AG09309 (cell line): Measurements from ENCODE around the gene KCNIP1.

Source experiments
- DNase-seq: peaks from one replicate; pipeline ENCODE4 v3.0.0-alpha.2; 2010; ENCODE audit warnings: low read depth
- H3K4me3 ChIP-seq: 2 replicates; pipeline ENCODE4 v1.5.1; 2011; ENCODE audit warnings: mild to moderate bottlenecking, low read depth, low read length, moderate library complexity; ENCODE audit not compliant: control insufficient read depth
- TF ChIP-seq, protein P1 (sequence below): IDR thresholded peaks from 2 replicates; pipeline ENCODE4 v1.5.1; 2011; ENCODE audit warnings: mild to moderate bottlenecking, low read depth, low read length, inconsistent platforms; ENCODE audit not compliant: insufficient read depth, control insufficient read depth; ENCODE audit errors: missing control alignments

KCNIP1 gene

GRCh38 chr5:170591054-170591453 lies 87.2 kb downstream of the KCNIP1 start:
- no peak for DNase-seq
- H3K4me3 ChIP-seq, result no peak overlapping the region
- TF ChIP-seq, protein P1, sequence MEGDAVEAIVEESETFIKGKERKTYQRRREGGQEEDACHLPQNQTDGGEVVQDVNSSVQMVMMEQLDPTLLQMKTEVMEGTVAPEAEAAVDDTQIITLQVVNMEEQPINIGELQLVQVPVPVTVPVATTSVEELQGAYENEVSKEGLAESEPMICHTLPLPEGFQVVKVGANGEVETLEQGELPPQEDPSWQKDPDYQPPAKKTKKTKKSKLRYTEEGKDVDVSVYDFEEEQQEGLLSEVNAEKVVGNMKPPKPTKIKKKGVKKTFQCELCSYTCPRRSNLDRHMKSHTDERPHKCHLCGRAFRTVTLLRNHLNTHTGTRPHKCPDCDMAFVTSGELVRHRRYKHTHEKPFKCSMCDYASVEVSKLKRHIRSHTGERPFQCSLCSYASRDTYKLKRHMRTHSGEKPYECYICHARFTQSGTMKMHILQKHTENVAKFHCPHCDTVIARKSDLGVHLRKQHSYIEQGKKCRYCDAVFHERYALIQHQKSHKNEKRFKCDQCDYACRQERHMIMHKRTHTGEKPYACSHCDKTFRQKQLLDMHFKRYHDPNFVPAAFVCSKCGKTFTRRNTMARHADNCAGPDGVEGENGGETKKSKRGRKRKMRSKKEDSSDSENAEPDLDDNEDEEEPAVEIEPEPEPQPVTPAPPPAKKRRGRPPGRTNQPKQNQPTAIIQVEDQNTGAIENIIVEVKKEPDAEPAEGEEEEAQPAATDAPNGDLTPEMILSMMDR, result no peak

GRCh38 chr5:170596482-170597044 lies 92.7 kb downstream of the KCNIP1 start:
- H3K4me3 ChIP-seq, result no peak overlapping the region
- no peak for DNase-seq
- TF ChIP-seq, protein P1, result no peak

DNA sequence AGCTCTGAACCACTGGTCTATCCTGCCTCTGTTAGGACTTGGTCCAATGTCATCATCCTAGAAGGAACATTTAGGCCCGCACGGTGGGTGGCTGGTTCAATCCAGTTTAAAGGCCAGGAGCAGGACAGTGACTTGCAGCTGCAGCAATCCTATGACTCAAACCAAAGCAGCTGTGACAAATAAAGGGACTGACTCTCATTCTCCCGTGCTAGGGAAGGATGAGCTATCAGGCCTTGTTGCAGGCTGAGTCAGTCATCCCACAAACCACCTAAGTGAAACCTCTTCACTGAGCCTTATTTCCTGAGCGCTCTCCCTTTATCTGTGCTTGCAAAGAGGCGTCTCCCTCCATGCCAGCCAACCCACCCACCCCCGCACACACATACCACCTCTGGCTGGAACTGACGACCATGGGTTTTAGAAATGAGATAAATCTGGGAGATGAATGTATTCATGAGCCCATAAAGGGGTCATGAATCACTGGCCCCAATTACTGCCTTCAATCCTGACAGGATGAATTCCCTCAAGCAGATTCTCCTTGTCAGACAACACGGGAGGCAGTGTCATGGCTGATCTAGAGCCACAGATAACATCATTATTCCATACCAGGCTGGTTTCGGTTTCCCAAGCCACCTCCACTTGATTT lies 93.4 kb downstream of the KCNIP1 start:
- no peak overlapping the region for H3K4me3 ChIP-seq
- DNase-seq, result peak; percentile 73
- TF ChIP-seq, protein P1, result no peak

DNA sequence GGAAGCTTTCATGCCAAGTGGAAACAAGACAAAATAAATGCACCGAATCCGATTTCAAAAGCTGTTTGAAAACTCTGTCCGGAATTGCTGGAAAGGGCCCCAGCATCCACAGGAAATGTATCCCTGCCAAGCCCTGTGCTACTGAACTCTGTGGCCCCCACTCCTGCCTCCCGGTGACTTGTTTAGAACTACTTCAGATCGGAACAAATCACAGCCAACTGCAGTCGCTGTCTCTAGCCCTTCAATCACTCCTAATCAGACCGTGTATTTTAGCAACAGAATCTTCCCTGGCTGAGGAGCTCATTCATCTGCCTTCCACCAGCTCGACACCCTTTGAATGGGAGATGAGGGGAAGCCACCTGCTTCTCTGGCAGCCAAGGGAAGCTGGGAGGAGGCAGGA lies 94.1 kb downstream of the KCNIP1 start:
- no peak for DNase-seq

GRCh38 chr5:170599756-170600155 lies 95.9 kb downstream of the KCNIP1 start:
- H3K4me3 ChIP-seq, result no peak overlapping the region
- TF ChIP-seq, protein P1, result no peak
- DNase-seq, result no peak

More for the DNA sequence above, 94.1 kb downstream of the KCNIP1 start:
- H3K4me3 ChIP-seq, result no peak overlapping the region
- TF ChIP-seq, protein P1, result no peak

DNA sequence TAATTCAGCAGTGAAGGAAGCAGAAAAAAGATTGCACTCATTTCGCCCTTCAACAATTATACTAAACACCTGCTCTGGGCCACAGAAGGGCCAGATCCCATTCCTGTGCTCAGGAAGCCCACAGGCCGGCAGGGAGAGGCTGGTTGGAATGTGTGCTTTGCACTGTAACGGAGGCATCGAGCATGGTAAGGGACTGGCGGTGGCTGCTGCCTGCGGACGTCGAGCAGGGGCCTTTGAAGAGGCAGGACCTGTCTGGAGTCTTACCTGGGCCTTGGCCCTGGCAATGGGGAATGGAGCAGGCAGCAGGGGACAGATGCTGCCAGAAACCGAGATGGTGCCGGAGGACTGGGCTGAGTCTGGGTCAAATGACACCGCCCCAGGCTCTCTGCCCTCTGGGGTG lies 97.8 kb downstream of the KCNIP1 start:
- TF ChIP-seq, protein P1, result no peak
- no peak for DNase-seq
- no peak overlapping the region for H3K4me3 ChIP-seq
